CD8-positive, alpha-beta memory T cell (primary cell): ENCODE measurements around the gene EXPH5. TPM values are rescaled to one million over a fixed set of nuclear protein-coding genes. Genes with fewer than 3 reads are reported as not detected.
"Not testable (repeated sequence)": the region's sequence is repeated elsewhere in the genome, so short reads cannot be mapped to it uniquely, and the experiment has no call there.

Experiments used
- CTCF ChIA-PET: fragments of 350-600 bp; sonication (Branson Sonifier 250); formaldehyde crosslinking; loops from one replicate; lab custom pipeline; 2021; ENCODE audit warnings: antibody characterized with exemption; lab: Charles Lee
- POLR2A ChIA-PET: fragments of 350-600 bp; sonication (Branson Sonifier 250); formaldehyde crosslinking; loops from one replicate; lab custom pipeline; 2021; ENCODE audit warnings: antibody characterized with exemption; lab: Charles Lee
- DNase-seq, 5 donors: peaks; one replicate each; pipeline versions ENCODE4 v3.0.0 to v3.0.0-alpha.2; 2020 to 2022; ENCODE audit warnings: mixed read lengths in 1 of 5
- H3K27ac ChIP-seq: one replicate; pipeline ENCODE4 v1.7.0; 2013; ENCODE audit warnings: low read depth, mild to moderate bottlenecking, low read length, moderate library complexity
- H3K27me3 ChIP-seq: 2 replicates; pipeline ENCODE4 v1.7.0; 2013; ENCODE audit warnings: low read length, mild to moderate bottlenecking; ENCODE audit not compliant: insufficient read depth, poor library complexity, severe bottlenecking
- H3K36me3 ChIP-seq: 2 replicates; pipeline ENCODE4 v1.7.0; 2013; ENCODE audit warnings: mild to moderate bottlenecking, low read length, moderate library complexity; ENCODE audit not compliant: insufficient read depth
- H3K4me1 ChIP-seq: 2 replicates; pipeline ENCODE4 v1.7.0; 2013; ENCODE audit warnings: mild to moderate bottlenecking, low read length, moderate library complexity; ENCODE audit not compliant: insufficient read depth
- H3K4me3 ChIP-seq: 2 replicates; pipeline ENCODE4 v1.7.0; 2013; ENCODE audit warnings: mild to moderate bottlenecking, low read length
- H3K9me3 ChIP-seq: 2 replicates; pipeline ENCODE4 v1.7.0; 2013; ENCODE audit warnings: mild to moderate bottlenecking, low read length
- H3K27ac Mint-ChIP-seq, 8 donors: one replicate each; pipeline ENCODE4 v1.8.0; 2020 to 2021; ENCODE audit warnings: mixed read lengths in 8 of 8, mild to moderate bottlenecking in 6 of 8, inconsistent platforms in 3 of 8, moderate library complexity in 3 of 8
- H3K27me3 Mint-ChIP-seq, 2 donors: one replicate each; pipeline ENCODE4 v1.8.0; 2020 to 2021; ENCODE audit warnings: mixed read lengths in 2 of 2, mild to moderate bottlenecking in 1 of 2, moderate library complexity in 1 of 2
- H3K36me3 Mint-ChIP-seq, 3 donors: one replicate each; pipeline ENCODE4 v1.8.0; 2020 to 2021; ENCODE audit warnings: mixed read lengths in 3 of 3, inconsistent platforms in 1 of 3, mild to moderate bottlenecking in 1 of 3
- H3K4me1 Mint-ChIP-seq, 3 donors: one replicate each; pipeline ENCODE4 v1.8.0; 2020 to 2021; ENCODE audit warnings: mixed read lengths in 3 of 3, inconsistent platforms in 1 of 3, mild to moderate bottlenecking in 1 of 3
- H3K4me3 Mint-ChIP-seq, 7 donors: one replicate each; pipeline ENCODE4 v1.8.0; 2020 to 2021; ENCODE audit warnings: mixed read lengths in 7 of 7, mild to moderate bottlenecking in 6 of 7, moderate library complexity in 4 of 7, inconsistent platforms in 2 of 7
- H3K9me3 Mint-ChIP-seq, 5 donors: one replicate each; pipeline ENCODE4 v1.8.0; 2020 to 2022; ENCODE audit warnings: mixed read lengths in 5 of 5, mild to moderate bottlenecking in 3 of 5, moderate library complexity in 2 of 5, inconsistent platforms in 1 of 5
- polyA plus RNA-seq: library from polyadenylated mRNA; unstranded; fragments of 300-500 nt; fragmentation: Illumina TruSeq; gene quantifications from one replicate; pipeline ENCODE4 v1.2.3, GENCODE V29; 2021
- total RNA-seq, 2 experiments: library from RNA; stranded (reverse); gene quantifications; one replicate each; pipeline ENCODE4 v1.2.3, GENCODE V29; 2021

EXPH5 gene
- total and polyA plus RNA-seq, 3 experiments from 2014 or later: 0.60 to 0.89 (median 0.85) TPM

- no peaks in the 10 kb centered on the region for H3K9me3 Mint-ChIP-seq
Observed at GRCh38 chr11:108587109-108587508, 6.5 kb downstream of the EXPH5 start.

DNA sequence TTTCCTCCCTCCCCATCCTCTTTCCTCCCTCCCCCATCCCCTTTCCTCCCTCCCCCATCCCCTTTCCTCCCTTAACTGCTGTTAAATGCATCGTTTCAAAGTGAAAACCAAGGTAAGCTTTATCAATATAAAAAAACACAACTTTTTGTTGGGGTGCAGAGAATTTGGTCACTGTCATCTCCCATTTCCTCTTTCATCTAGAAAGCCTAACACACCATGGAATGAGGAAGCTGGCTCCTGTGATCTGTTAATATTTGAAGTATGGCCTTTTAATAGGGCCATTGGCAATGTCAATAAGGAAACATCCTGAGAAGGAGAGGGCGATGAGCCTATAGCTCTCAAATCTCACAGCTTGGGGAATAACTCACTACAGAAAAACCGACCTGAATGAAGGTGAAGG is 7.0 kb downstream of the EXPH5 start:
- Histone ChIP-seq H3K4me1 (no peaks in the 10 kb centered on the region), H3K36me3 (no peaks in the 10 kb centered on the region), H3K9me3 (no peaks in the 10 kb centered on the region), H3K4me3 (no peak overlapping the region), H3K27ac (no peak overlapping the region), H3K27me3 (no peaks in the 10 kb centered on the region)
- DNase-seq: no peak
- Mint-ChIP-seq H3K36me3 (no peaks in the 10 kb centered on the region), H3K4me3 (no peak overlapping the region), H3K27me3 (no peaks in the 10 kb centered on the region), H3K27ac (no peak overlapping the region), H3K9me3 (no peaks in the 10 kb centered on the region), H3K4me1 (no peaks in the 10 kb centered on the region)
- ChIA-PET POLR2A (no interaction called here), CTCF (no interaction called here)

More at GRCh38 chr11:108587109-108587508, 6.5 kb downstream of the EXPH5 start:
- CTCF ChIA-PET: no interaction called here
- Histone ChIP-seq H3K27ac (no peak overlapping the region), H3K9me3 (no peaks in the 10 kb centered on the region), H3K4me3 (no peak overlapping the region), H3K4me1 (peaks cover under 1% of the 10 kb centered on the region), H3K27me3 (no peaks in the 10 kb centered on the region), H3K36me3 (no peaks in the 10 kb centered on the region)
- Mint-ChIP-seq H3K4me1 (peaks cover 0 to 4% (median 0%) of the 10 kb centered on the region in 3 donors), H3K27ac (no peak overlapping the region), H3K4me3 (no peak overlapping the region), H3K36me3 (no peaks in the 10 kb centered on the region), H3K27me3 (no peaks in the 10 kb centered on the region)
- no peak for DNase-seq
- POLR2A ChIA-PET: no interaction called here

- H3K36me3 Mint-ChIP-seq, H3K36me3 ChIP-seq, POLR2A ChIA-PET, H3K27me3 Mint-ChIP-seq, H3K4me1 Mint-ChIP-seq, H3K4me3 ChIP-seq, CTCF ChIA-PET, H3K27ac Mint-ChIP-seq, H3K4me1 ChIP-seq, H3K4me3 Mint-ChIP-seq, H3K27me3 ChIP-seq, DNase-seq, H3K27ac ChIP-seq, H3K9me3 Mint-ChIP-seq, H3K9me3 ChIP-seq: not testable (repeated sequence)
Observed at GRCh38 chr11:108586185-108586584, 7.4 kb downstream of the EXPH5 start.

DNA sequence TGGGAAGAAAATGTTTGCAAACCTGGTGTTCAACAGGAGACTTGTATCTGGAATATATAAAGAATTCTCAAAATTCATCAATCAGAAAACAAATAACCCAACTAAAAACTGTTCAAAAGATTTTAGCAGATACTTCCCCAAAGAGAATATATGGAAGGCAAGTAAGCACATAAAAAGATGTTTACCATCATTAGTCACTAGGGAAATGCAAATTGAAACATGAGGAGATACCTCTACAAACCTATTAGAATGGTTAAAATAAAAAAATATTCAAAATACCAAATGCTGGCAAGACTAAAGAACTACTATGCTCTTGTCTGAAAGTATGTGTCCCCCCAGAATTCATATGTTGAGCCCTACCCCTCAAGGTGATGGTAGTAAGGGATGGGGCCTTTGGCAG is 8.6 kb downstream of the EXPH5 start:
- Histone ChIP-seq H3K4me3 (no peak overlapping the region), H3K4me1 (no peaks in the 10 kb centered on the region), H3K27ac (no peak overlapping the region), H3K27me3 (no peaks in the 10 kb centered on the region), H3K9me3 (no peaks in the 10 kb centered on the region), H3K36me3 (no peaks in the 10 kb centered on the region)
- H3K27ac Mint-ChIP-seq: no peak overlapping the region
- DNase-seq: no peak
- no peaks in the 10 kb centered on the region for H3K36me3 Mint-ChIP-seq
- H3K4me3 Mint-ChIP-seq: no peak overlapping the region
- H3K27me3 Mint-ChIP-seq: peaks cover 2 to 9% of the 10 kb centered on the region in 2 donors
- no peaks in the 10 kb centered on the region for H3K9me3 Mint-ChIP-seq
- ChIA-PET POLR2A (no interaction called here), CTCF (no interaction called here)
- no peaks in the 10 kb centered on the region for H3K4me1 Mint-ChIP-seq

- CTCF ChIA-PET: no interaction called here
Observed at GRCh38 chr11:108580645-108581044, 12.9 kb downstream of the EXPH5 start.

DNA sequence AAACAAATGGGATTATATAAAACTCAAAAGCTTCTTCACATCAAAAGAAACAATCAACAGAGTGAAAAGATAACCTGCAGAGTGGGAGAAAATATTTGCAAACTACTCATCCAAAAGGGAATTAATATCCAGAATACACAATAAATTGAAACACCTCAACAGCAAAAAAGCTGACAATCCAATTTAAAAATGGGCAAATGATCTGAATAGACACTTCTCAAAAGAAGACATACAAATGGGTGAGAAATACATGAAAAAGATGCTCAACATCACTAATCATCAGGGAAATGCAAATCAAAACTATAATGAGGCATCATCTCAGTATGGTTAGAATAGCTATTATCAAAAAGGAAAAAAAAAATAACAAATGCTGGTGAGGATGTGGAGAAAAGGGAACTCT is 13.5 kb downstream of the EXPH5 start:
- Histone ChIP-seq H3K36me3 (no peaks in the 10 kb centered on the region), H3K9me3 (no peaks in the 10 kb centered on the region), H3K4me3 (no peak overlapping the region), H3K27me3 (no peaks in the 10 kb centered on the region), H3K4me1 (no peaks in the 10 kb centered on the region), H3K27ac (no peak overlapping the region)
- Mint-ChIP-seq H3K27me3 (peaks cover 9 to 33% of the 10 kb centered on the region in 2 donors), H3K36me3 (peaks cover 0 to 5% (median 0%) of the 10 kb centered on the region in 3 donors), H3K4me1 (no peaks in the 10 kb centered on the region), H3K27ac (no peak overlapping the region), H3K9me3 (peaks cover 0 to 3% (median under 1%) of the 10 kb centered on the region in 5 donors), H3K4me3 (no peak overlapping the region)
- CTCF ChIA-PET: no interaction called here
- DNase-seq: no peak
- POLR2A ChIA-PET: no interaction called here

More at GRCh38 chr11:108580645-108581044, 12.9 kb downstream of the EXPH5 start:
- Histone ChIP-seq H3K4me1 (no peaks in the 10 kb centered on the region), H3K4me3 (no peak overlapping the region), H3K36me3 (no peaks in the 10 kb centered on the region), H3K27ac (no peak overlapping the region), H3K9me3 (no peaks in the 10 kb centered on the region), H3K27me3 (no peaks in the 10 kb centered on the region)
- H3K27ac Mint-ChIP-seq: no peak overlapping the region
- peaks cover 0 to 3% (median 0%) of the 10 kb centered on the region in 5 donors for H3K9me3 Mint-ChIP-seq
- no peak for DNase-seq
- H3K36me3 Mint-ChIP-seq: peaks cover 0 to 4% (median 0%) of the 10 kb centered on the region in 3 donors
- H3K27me3 Mint-ChIP-seq: peaks cover 9 to 33% of the 10 kb centered on the region in 2 donors
- no peaks in the 10 kb centered on the region for H3K4me1 Mint-ChIP-seq
- H3K4me3 Mint-ChIP-seq: no peak overlapping the region
- POLR2A ChIA-PET: no interaction called here

- Histone ChIP-seq H3K4me1 (no peaks in the 10 kb centered on the region), H3K27me3 (no peaks in the 10 kb centered on the region), H3K9me3 (no peaks in the 10 kb centered on the region), H3K36me3 (no peaks in the 10 kb centered on the region), H3K4me3 (no peak overlapping the region), H3K27ac (no peak overlapping the region)
- Mint-ChIP-seq H3K4me3 (no peak overlapping the region), H3K4me1 (peaks cover 0 to 4% (median 0%) of the 10 kb centered on the region in 3 donors), H3K9me3 (peaks cover 0 to 4% (median 3%) of the 10 kb centered on the region in 5 donors), H3K27ac (no peak overlapping the region), H3K36me3 (peaks cover 0 to 9% (median 0%) of the 10 kb centered on the region in 3 donors), H3K27me3 (peaks cover 9 to 33% of the 10 kb centered on the region in 2 donors)
- no peak for DNase-seq
- ChIA-PET POLR2A (no interaction called here), CTCF (no interaction called here)
Observed at GRCh38 chr11:108576523-108576922, 17.0 kb downstream of the EXPH5 start.

DNA sequence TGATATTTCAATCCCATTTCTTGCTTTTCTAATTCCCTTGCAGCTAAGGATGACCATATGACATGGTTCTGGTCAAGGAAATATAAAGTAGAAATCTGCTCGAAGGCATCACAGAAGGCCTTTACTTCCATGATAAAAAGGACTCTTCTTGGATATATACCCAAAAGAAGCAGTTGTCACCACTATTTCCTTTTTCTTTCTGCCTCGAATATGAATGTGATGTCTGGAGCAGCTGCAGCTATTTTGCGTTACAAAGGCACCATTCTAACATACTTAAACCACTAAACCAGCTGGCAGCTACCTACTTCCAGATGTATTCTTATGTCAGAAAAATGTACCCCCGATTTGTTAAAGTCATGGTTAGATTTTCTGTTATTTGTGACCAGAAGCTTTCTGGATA is 18.9 kb downstream of the EXPH5 start:
- Mint-ChIP-seq H3K9me3 (peaks cover 0 to 4% (median 3%) of the 10 kb centered on the region in 5 donors), H3K4me3 (no peak overlapping the region), H3K4me1 (peaks cover 0 to 4% (median 0%) of the 10 kb centered on the region in 3 donors), H3K27me3 (peaks cover 5 to 21% of the 10 kb centered on the region in 2 donors), H3K27ac (no peak overlapping the region), H3K36me3 (peaks cover 0 to 9% (median 0%) of the 10 kb centered on the region in 3 donors)
- Histone ChIP-seq H3K36me3 (no peaks in the 10 kb centered on the region), H3K4me1 (no peaks in the 10 kb centered on the region), H3K27me3 (no peaks in the 10 kb centered on the region), H3K4me3 (no peak overlapping the region), H3K27ac (no peak overlapping the region), H3K9me3 (no peaks in the 10 kb centered on the region)
- ChIA-PET CTCF (no interaction called here), POLR2A (no interaction called here)
- DNase-seq: no peak
